HG02623 (cell line): ENCODE measurements around the gene CLSTN1.
"Not testable (repeated sequence)": the region's sequence is repeated elsewhere in the genome, so short reads cannot be mapped to it uniquely, and the experiment has no call there.

ENCODE experiments used
- ATAC-seq: cut with Tn5 transposase; IDR thresholded peaks from one replicate; pipeline ENCODE4 v1.9.1; 2021; ENCODE audit warnings: moderate library complexity; ENCODE audit not compliant: unreplicated experiment

CLSTN1 gene

GRCh38 chr1:9826616-9827015, 2.9 kb upstream of the CLSTN1 start:
- ATAC-seq, result no peak

DNA sequence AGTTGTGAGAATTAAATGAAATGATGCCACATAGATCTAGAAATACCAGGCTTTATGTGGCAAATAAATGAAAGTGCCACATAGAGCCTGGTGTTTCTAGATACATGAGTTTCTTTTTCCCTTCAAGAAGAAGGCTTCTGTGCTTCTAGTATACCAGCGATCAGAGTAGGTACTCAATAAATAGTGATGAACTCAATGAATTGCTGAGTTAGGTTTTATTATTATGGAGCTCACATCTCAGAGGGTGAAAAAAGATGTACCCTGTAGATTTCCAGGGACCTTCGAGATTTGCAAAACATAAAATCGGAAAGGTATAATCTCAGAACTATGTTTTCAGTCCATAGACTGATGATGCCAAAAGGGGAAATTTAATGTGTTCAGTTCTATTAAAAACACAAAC, 2.3 kb upstream of the CLSTN1 start:
- no peak for ATAC-seq

DNA sequence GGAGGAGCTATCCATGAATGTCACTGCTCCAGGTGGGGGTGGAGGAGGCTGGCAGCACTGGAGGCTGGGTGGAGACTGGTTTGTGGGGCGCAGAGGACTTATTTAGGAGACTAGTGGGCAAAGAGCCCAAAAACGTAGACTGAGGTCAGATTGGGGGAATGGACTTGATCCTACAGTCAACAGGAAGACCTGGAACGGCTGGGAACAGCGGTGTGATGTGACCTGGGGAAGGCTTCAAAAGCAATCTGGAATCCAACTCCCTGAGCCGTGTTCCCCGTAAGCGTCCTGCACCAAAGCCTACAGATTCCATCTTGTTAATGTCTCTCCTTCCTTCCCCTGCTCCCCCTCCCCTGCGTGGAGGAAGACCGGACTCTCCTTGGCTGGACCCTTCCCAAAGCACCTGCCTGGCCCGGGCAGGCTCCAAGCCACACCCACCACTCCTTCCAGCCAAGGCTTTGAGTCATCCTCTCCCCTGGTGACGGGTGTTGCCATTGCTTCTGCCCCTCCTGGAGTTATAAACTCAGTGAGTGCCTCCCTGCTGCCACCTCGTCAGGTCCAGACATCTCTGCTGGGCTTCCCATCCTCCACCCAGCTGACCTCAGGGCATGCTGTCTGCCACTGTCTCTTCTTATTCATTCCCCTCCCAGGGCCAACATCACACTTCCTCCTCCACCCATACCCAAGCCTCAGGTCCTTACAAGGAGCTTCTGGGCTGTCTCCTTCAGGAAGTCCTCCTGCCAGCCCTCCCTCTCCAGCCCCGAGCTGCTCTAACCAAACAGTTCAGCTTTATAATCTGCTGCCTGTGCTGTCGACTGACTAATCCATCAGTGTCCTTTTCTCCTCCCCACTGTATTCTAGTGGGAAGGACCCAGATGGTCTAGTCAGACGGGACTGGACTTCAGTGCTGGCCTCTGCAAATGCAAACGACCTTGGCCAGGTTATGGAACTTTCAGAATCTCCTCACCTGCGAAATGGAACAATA, 1.6 kb upstream of the CLSTN1 start:
- ATAC-seq, result no peak

GRCh38 chr1:9824702-9825089, 931 bp upstream of the CLSTN1 start:
- no peak for ATAC-seq

- ATAC-seq, result peak; percentile 15
Observed at GRCh38 chr1:9823693-9823942, 147 bp downstream of the CLSTN1 start.

DNA sequence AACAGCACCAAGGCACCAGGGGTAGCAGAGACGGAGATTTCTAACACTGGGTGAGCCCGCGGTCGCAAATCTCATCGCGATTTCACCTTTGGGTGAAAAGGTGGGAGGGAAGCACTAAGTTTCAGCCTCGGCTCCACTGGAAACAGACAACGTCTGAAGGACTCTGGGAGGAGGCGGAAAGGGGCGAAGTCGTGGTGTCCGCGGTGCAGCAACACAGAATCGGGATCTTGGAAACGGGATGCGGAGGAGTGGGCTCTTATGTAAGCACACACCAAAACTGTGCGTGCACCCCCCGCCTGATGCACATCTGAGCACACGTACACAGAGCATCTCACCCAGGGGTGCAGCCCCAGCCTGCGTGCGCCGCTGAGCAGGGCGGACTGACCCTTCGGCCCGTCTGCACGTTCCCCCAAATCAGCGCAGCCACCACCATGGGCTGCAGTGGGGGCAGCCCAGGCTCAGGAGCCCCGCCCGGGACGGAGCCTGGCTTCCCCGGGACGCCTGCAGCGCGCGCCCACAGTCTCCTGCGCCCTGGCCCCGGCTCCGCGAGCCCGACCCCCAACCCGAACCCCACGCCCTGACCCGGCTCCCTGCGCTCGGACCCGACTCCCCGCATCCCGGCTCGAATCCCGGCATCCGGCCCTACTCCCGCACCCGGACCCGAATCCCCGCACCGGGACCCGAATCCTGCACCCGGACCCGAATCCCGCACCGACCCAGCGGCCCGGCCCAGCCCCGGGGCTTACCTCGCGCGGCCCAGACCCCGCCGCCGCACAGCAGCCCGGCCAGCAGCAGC, 670 bp downstream of the CLSTN1 start:
- ATAC-seq, result no peak

DNA sequence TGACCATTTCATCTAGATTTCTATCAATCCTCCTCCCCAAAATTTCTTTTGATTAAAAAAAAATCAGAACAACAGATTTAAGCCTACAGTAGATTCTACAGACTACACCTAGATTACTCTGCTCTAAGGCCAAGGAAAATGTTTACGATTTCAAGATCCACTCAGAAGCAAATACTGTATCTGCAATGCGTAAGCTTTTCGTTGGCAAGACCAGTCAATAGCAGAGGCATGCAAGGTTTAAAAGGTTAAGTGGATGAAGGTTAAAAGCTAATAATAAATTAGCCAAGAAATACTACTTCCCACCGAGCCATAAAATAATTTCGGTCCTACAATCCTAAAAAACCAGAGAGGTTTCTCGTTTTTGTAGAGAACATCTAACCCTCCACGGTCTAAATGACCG, 1.3 kb downstream of the CLSTN1 start:
- no peak for ATAC-seq

DNA sequence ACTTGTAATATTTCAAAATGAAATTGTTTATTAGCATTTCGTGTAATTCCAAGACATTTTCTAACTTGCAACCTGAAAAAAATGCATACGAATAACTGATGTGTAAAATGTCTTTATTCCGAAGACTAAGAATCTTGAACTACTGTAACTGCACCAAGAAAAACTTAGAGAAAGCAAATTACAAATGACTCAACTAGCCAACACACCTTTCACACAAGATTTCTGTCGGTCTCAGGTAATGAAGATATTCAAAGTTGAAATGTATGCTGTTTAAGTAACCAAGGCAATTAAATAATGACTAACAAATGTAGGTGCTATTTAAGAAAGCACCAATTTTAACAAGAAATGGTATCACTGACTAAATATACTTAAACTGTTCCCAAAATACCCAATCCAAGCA, 2.1 kb downstream of the CLSTN1 start:
- ATAC-seq, result no peak

DNA sequence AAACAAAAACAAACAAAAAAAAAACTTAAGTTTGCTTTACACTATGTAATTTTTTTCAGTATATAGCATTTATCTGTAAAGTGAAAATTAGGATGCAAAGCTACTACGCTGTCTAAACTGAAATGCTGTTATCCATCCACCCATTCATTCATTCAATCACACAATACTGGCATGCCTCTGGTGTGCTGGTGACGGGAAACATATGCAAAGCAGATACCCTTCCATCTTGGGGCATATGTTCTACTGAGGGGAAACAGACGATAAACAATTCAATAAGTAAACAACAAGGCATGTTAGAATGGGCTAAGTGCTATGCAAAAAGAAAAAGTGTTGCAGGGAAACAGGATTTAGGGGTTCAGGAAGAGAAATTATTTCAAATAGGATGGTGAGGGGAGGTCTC, 3.2 kb downstream of the CLSTN1 start:
- ATAC-seq, result no peak

GRCh38 chr1:9817734-9818133, 6.0 kb downstream of the CLSTN1 start:
- no peak for ATAC-seq

DNA sequence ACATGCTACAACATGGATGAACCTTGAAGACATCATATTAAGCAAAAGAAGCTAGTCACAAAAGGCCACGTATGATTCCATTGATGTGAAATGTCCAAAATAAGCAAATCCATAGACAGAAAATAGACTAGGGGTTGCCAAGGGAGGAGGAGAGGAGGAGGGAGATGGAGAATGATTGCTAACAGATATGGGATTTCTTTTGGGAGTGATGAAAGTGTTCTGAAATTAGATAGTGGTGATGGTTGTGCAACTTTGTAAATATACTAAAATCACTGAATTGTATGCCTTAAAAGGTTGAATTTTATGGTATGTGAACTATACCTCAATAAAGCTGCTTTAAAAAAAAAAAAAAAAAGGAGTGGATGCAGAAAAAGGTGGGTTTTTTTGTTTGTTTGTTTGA, 7.6 kb downstream of the CLSTN1 start:
- no peak for ATAC-seq

GRCh38 chr1:9815150-9815549, 8.6 kb downstream of the CLSTN1 start:
- ATAC-seq, result no peak

DNA sequence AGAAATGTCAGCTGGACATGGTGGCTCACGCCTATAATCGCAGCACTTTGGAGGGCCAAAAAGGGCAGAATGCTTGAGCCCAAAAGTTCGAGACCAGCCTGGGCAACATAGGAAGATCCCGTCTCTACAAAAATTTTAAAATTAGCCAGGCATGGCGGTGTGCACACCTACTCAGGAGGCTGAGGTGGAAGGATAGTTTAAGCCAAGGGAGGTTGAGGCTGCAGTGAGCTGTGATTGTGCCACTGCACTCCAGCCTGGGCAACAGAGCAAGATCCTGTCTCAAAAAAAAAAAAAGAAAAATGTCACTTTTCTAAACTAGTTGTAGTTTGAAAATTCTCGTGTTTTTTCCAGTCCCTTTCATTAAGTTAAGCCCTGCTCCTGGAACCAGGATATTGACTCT, 9.1 kb downstream of the CLSTN1 start:
- ATAC-seq, result no peak

GRCh38 chr1:9811239-9811966, 12.4 kb downstream of the CLSTN1 start:
- ATAC-seq, result no peak

DNA sequence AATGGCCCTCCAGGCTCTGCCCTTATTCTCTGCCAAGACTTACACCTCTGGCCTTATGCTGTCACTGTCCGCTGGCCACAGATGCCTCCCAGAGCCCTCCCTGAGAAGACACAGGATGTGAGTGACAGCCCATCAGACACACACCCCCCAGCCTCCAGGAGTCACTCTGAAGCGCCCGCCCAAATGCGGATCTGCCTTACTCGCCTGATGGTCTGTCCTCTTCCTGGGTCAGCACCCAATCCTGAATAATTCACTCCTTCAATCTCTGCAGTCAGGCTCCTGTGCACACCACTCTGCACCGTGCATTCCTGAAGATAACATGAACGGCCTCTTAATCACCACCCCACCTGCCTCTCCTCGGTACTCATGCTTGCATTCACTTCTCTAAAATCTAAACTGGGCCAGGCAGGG, 14.7 kb downstream of the CLSTN1 start:
- ATAC-seq, result no peak

- ATAC-seq, result no peak
Observed at GRCh38 chr1:9808459-9808858, 15.3 kb downstream of the CLSTN1 start.

GRCh38 chr1:9807541-9807940, 16.2 kb downstream of the CLSTN1 start:
- no peak for ATAC-seq

GRCh38 chr1:9805972-9806371, 17.8 kb downstream of the CLSTN1 start:
- not testable (repeated sequence) for ATAC-seq

- ATAC-seq, result no peak
Observed at GRCh38 chr1:9805006-9805508, 18.7 kb downstream of the CLSTN1 start.

GRCh38 chr1:9803003-9803918, 20.5 kb downstream of the CLSTN1 start:
- ATAC-seq, result not testable (repeated sequence)
